ENCODE results near the gene LDLR. TPM values are rescaled to one million over a fixed set of nuclear protein-coding genes. Genes with fewer than 3 reads are reported as not detected.
"Not testable (repeated sequence)": the region's sequence is repeated elsewhere in the genome, so short reads cannot be mapped to it uniquely, and the experiment has no call there.

The LDLR gene
- total RNA-seq, 1 experiment from 2014 or later: 67.8 TPM

- no peak for DNase-seq (ENCODE audit: low read depth)
These were observed 19.1 kb upstream of the LDLR start for GRCh38 chr19:11070123-11070522.

- no peak for DNase-seq (ENCODE audit: low read depth)
These were observed 15.7 kb upstream of the LDLR start for GRCh38 chr19:11073568-11073967.

GRCh38 chr19:11076792-11077191 is 12.5 kb upstream of the LDLR start:
- DNase-seq (ENCODE audit: low read depth): not testable (repeated sequence)

- DNase-seq (ENCODE audit: low read depth): no peak
These were observed 10.4 kb upstream of the LDLR start for GRCh38 chr19:11078893-11079292.

GRCh38 chr19:11079999-11080398 is 9.3 kb upstream of the LDLR start:
- no peak for DNase-seq (ENCODE audit: low read depth)

- DNase-seq (ENCODE audit: low read depth): no peak
These were observed 1.3 kb upstream of the LDLR start for GRCh38 chr19:11087870-11088505.

GRCh38 chr19:11088506-11089253 is 583 bp upstream of the LDLR start:
- no peak for DNase-seq (ENCODE audit: low read depth)

- DNase-seq (ENCODE audit: low read depth): not testable (repeated sequence)
These were observed 676 bp downstream of the LDLR start for GRCh38 chr19:11090014-11090263.

- DNase-seq (ENCODE audit: low read depth): peak; percentile 92
These were observed 1.2 kb downstream of the LDLR start for GRCh38 chr19:11090264-11090996.

GRCh38 chr19:11090997-11091702 is 1.9 kb downstream of the LDLR start:
- peak; percentile 25 for DNase-seq (ENCODE audit: low read depth)

- peak; percentile 99 for DNase-seq (ENCODE audit: low read depth)
These were observed 2.5 kb downstream of the LDLR start for GRCh38 chr19:11091703-11092153.

- peak; percentile 89 for DNase-seq (ENCODE audit: low read depth)
These were observed 2.9 kb downstream of the LDLR start for GRCh38 chr19:11092181-11092538.

- no peak for DNase-seq (ENCODE audit: low read depth)
These were observed 4.5 kb downstream of the LDLR start for GRCh38 chr19:11093689-11094238.

- no peak for DNase-seq (ENCODE audit: low read depth)
These were observed 5.2 kb downstream of the LDLR start for GRCh38 chr19:11094520-11094894.

- peak; percentile 64 for DNase-seq (ENCODE audit: low read depth)
These were observed 7.1 kb downstream of the LDLR start for GRCh38 chr19:11096210-11096841.

- not testable (repeated sequence) for DNase-seq (ENCODE audit: low read depth)
These were observed 8.1 kb downstream of the LDLR start for GRCh38 chr19:11097367-11097766.

GRCh38 chr19:11098327-11098726 is 9.1 kb downstream of the LDLR start:
- no peak for DNase-seq (ENCODE audit: low read depth)

GRCh38 chr19:11098861-11099260 is 9.6 kb downstream of the LDLR start:
- no peak for DNase-seq (ENCODE audit: low read depth)

- no peak for DNase-seq (ENCODE audit: low read depth)
These were observed 10.8 kb downstream of the LDLR start for GRCh38 chr19:11100049-11100448.

GRCh38 chr19:11101057-11101456 is 11.8 kb downstream of the LDLR start:
- no peak for DNase-seq (ENCODE audit: low read depth)

- no peak for DNase-seq (ENCODE audit: low read depth)
These were observed 13.7 kb downstream of the LDLR start for GRCh38 chr19:11102944-11103343.
